HG03575 (cell line): Measurements from ENCODE around the gene ENDOV.

ENCODE experiments used
- ATAC-seq: cut with Tn5 transposase; IDR thresholded peaks from one replicate; pipeline ENCODE4 v1.9.1; 2021; ENCODE audit not compliant: unreplicated experiment, insufficient number of reproducible peaks, low FRiP score; ENCODE audit errors: extremely low read depth

Gene ENDOV

GRCh38 chr17:80456465-80457235, 41.7 kb downstream of the ENDOV start:
- no peak for ATAC-seq

GRCh38 chr17:80457236-80457856, 42.4 kb downstream of the ENDOV start:
- no peak for ATAC-seq

- no peak for ATAC-seq
Observed at GRCh38 chr17:80458016-80458415, 43.0 kb downstream of the ENDOV start.

- ATAC-seq = no peak
Observed at GRCh38 chr17:80459234-80459633, 44.3 kb downstream of the ENDOV start.

- ATAC-seq = no peak
Observed at GRCh38 chr17:80460429-80460834, 45.5 kb downstream of the ENDOV start.

- ATAC-seq = no peak
Observed at GRCh38 chr17:80461528-80462160, 46.7 kb downstream of the ENDOV start.

GRCh38 chr17:80463784-80464400, 48.9 kb downstream of the ENDOV start:
- no peak for ATAC-seq

- no peak for ATAC-seq
Observed at GRCh38 chr17:80464486-80464885, 49.5 kb downstream of the ENDOV start.

- no peak for ATAC-seq
Observed at GRCh38 chr17:80465327-80465974, 50.5 kb downstream of the ENDOV start.

GRCh38 chr17:80466188-80466705, 51.3 kb downstream of the ENDOV start:
- ATAC-seq = no peak

- no peak for ATAC-seq
Observed at GRCh38 chr17:80468242-80468641, 53.3 kb downstream of the ENDOV start.

- ATAC-seq = no peak
Observed at GRCh38 chr17:80468781-80469493, 54.0 kb downstream of the ENDOV start.

GRCh38 chr17:80469667-80470066, 54.7 kb downstream of the ENDOV start:
- no peak for ATAC-seq

- no peak for ATAC-seq
Observed at GRCh38 chr17:80470603-80471002, 55.6 kb downstream of the ENDOV start.

GRCh38 chr17:80471922-80472321, 57.0 kb downstream of the ENDOV start:
- ATAC-seq = no peak

- no peak for ATAC-seq
Observed at GRCh38 chr17:80472996-80473395, 58.0 kb downstream of the ENDOV start.

GRCh38 chr17:80473701-80474100, 58.7 kb downstream of the ENDOV start:
- ATAC-seq = no peak

- ATAC-seq = no peak
Observed at GRCh38 chr17:80474231-80474960, 59.4 kb downstream of the ENDOV start.
